ENCODE measurements around the gene OSBPL5. TPM values are rescaled to one million over a fixed set of nuclear protein-coding genes. Genes with fewer than 3 reads are reported as not detected.

Gene OSBPL5
- total RNA-seq, 1 experiment from 2014 or later: 16.1 TPM

DNA sequence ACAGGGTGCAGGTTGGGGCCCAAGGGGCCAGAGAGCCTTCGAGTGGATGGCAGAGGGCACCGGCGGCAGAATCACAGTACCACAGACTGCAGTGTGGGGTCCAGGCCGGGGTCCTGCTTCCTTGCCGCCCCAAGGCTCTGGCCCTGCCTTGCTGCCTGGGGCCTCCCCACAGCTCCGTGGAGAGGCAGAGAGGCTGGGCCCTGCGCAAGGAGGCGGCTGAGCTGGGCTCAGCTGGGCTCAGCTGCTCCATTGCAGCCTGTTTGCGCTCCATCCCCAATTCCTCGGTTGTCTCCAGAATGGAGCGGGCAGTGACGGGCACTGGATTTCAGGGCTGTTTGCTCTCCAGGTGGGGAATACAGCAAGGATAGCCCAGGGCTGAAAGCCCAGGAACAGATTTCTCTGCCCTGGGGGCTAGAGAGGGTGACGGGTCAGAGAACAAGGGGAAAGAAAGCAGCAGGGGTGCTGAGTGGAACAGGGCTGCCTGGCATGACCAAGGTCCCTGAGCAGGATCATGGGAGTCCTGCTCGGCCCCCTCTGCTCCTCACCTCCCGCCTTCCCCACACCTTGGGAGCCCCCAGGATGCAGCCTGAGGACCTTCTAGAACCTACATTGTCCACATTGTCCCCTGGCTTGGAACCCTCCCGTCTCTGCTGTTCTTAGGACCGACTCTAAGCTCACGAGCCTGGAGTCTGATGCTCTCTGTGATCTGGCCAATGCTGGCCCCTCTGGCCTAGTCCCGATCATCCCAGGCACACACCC lies 34.6 kb upstream of the OSBPL5 start:
- Histone ChIP-seq H2BK5ac (ENCODE audit: insufficient read length, low read length) (no peak overlapping the region), H4K8ac (replicated peaks; ENCODE audit: insufficient read length, low read depth, low read length) (no peak overlapping the region), H3K79me2 (ENCODE audit: insufficient read depth, low read length) (no peaks in the 10 kb centered on the region), H3K23me2 (ENCODE audit: insufficient read length, low read depth, low read length, poor library complexity, severe bottlenecking) (peaks cover 9% of the 10 kb centered on the region), H3K4ac (ENCODE audit: low read depth, low read length) (no peak overlapping the region), H3K18ac (ENCODE audit: insufficient read length, low read depth, low read length) (no peak overlapping the region), H2BK12ac (ENCODE audit: insufficient read length, low read depth, low read length) (no peak overlapping the region), H3K9me3 (ENCODE audit: control insufficient read depth, low read depth, low read length) (no peaks in the 10 kb centered on the region), H3K27ac (ENCODE audit: insufficient read length, low read depth, low read length) (no peak overlapping the region), H3K56ac (ENCODE audit: insufficient read length, low read depth, low read length) (no peak overlapping the region), H2BK20ac (ENCODE audit: low read depth, low read length, poor library complexity, severe bottlenecking) (no peak overlapping the region), H3K9ac (ENCODE audit: extremely low read depth, insufficient read length, low read length) (no peak overlapping the region), H3K79me1 (ENCODE audit: insufficient read depth, low read depth, low read length, poor library complexity, severe bottlenecking) (no peaks in the 10 kb centered on the region), H3K14ac (ENCODE audit: insufficient read depth, low read length) (no peak overlapping the region; the same call in 1 of the 2 replicates), H4K91ac (ENCODE audit: insufficient read length, low read depth, low read length) (no peak overlapping the region), H2AK5ac (ENCODE audit: insufficient read length, low read length) (no peak overlapping the region), H2AFZ (ENCODE audit: low read length) (no peak overlapping the region), H4K20me1 (ENCODE audit: control insufficient read depth, insufficient read depth, insufficient read length) (no peaks in the 10 kb centered on the region), H3K4me1 (ENCODE audit: insufficient read depth, low read length) (no peaks in the 10 kb centered on the region), H3T11ph (ENCODE audit: low read length) (no peak overlapping the region), H3K4me2 (ENCODE audit: insufficient read depth, insufficient read length, low read length) (no peak overlapping the region), H3K23ac (ENCODE audit: insufficient read length, low read depth, low read length) (no peak overlapping the region), H2BK120ac (ENCODE audit: low read depth, low read length, poor library complexity, severe bottlenecking) (no peak overlapping the region), H4K5ac (ENCODE audit: insufficient read length, low read depth, low read length) (no peak overlapping the region), H3K27me3 (ENCODE audit: insufficient read depth, low read length) (peaks cover 8% of the 10 kb centered on the region; the same call in 1 of the 2 replicates), H2BK15ac (ENCODE audit: low read depth, low read length) (no peak overlapping the region)
- Mint-ChIP-seq H3K36me3 (ENCODE audit: insufficient read depth in 1 of 3, low read depth in 3 of 3) (no peaks in the 10 kb centered on the region), H3K4me3 (no peak overlapping the region), H3K9me3 (no peaks in the 10 kb centered on the region), H3K27ac (no peak overlapping the region), H3K27me3 (ENCODE audit: low read depth) (peaks cover 49% of the 10 kb centered on the region), H3K4me1 (peaks cover 5 to 13% of the 10 kb centered on the region in 2 experiments)
- WGBS (ENCODE audit: extremely low coverage, insufficient read length, low lambda C conversion rate): no CpG with 5 or more reads among the region's 19 CpGs
- DNase-seq: no peak
- TF ChIP-seq, protein P1, sequence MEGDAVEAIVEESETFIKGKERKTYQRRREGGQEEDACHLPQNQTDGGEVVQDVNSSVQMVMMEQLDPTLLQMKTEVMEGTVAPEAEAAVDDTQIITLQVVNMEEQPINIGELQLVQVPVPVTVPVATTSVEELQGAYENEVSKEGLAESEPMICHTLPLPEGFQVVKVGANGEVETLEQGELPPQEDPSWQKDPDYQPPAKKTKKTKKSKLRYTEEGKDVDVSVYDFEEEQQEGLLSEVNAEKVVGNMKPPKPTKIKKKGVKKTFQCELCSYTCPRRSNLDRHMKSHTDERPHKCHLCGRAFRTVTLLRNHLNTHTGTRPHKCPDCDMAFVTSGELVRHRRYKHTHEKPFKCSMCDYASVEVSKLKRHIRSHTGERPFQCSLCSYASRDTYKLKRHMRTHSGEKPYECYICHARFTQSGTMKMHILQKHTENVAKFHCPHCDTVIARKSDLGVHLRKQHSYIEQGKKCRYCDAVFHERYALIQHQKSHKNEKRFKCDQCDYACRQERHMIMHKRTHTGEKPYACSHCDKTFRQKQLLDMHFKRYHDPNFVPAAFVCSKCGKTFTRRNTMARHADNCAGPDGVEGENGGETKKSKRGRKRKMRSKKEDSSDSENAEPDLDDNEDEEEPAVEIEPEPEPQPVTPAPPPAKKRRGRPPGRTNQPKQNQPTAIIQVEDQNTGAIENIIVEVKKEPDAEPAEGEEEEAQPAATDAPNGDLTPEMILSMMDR (conservative IDR thresholded peaks at IDR 0.05): no peak
